Neural crest cell (in vitro differentiated cells): ENCODE data around the gene ASCL3. TPM values are rescaled to one million over a fixed set of nuclear protein-coding genes. Genes with fewer than 3 reads are reported as not detected.
"Not testable (repeated sequence)": the region's sequence is repeated elsewhere in the genome, so short reads cannot be mapped to it uniquely, and the experiment has no call there.

Source experiments
- DNase-seq: peaks from one replicate; pipeline ENCODE4 v3.0.0; 2021; ENCODE audit warnings: low read depth, mixed read lengths, low spot score
- H3K27ac Mint-ChIP-seq: one replicate; pipeline ENCODE4 v1.8.0; 2021; ENCODE audit warnings: mild to moderate bottlenecking, mixed read lengths; ENCODE audit not compliant: unreplicated experiment
- H3K27me3 Mint-ChIP-seq: 2 replicates; pipeline ENCODE4 v1.8.0; 2021; ENCODE audit warnings: low read depth, mild to moderate bottlenecking, mixed read lengths
- H3K36me3 Mint-ChIP-seq: 2 replicates; pipeline ENCODE4 v1.8.0; 2021; ENCODE audit warnings: low read depth, mild to moderate bottlenecking, mixed read lengths
- H3K4me1 Mint-ChIP-seq: 2 replicates; pipeline ENCODE4 v1.8.0; 2021; ENCODE audit warnings: mixed read lengths
- H3K4me3 Mint-ChIP-seq: one replicate; pipeline ENCODE4 v1.8.0; 2021; ENCODE audit warnings: mild to moderate bottlenecking, mixed read lengths
- H3K9me3 Mint-ChIP-seq: 2 replicates; pipeline ENCODE4 v1.8.0; 2021; ENCODE audit warnings: mixed read lengths
- long read RNA-seq: library from polyadenylated mRNA; unstranded; transcript quantifications from one replicate; pipeline ENCODE4 v2.0.0, GENCODE V29; 2020
- total RNA-seq: library from RNA; stranded (reverse); gene quantifications from 2 replicates; pipeline ENCODE4 v1.2.1, GENCODE V29; 2021
- TF ChIP-seq, protein P1 (sequence below): fragments of 200-600 bp; sonication (generic); conservative IDR thresholded peaks from 2 replicates; pipeline ENCODE4 v1.5.0; 2021; ENCODE audit warnings: antibody characterized with exemption, mild to moderate bottlenecking

The ASCL3 gene, protein sequence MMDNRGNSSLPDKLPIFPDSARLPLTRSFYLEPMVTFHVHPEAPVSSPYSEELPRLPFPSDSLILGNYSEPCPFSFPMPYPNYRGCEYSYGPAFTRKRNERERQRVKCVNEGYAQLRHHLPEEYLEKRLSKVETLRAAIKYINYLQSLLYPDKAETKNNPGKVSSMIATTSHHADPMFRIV
- not detected in 2 replicates for total RNA-seq
- long read RNA-seq: 0 reads

DNA sequence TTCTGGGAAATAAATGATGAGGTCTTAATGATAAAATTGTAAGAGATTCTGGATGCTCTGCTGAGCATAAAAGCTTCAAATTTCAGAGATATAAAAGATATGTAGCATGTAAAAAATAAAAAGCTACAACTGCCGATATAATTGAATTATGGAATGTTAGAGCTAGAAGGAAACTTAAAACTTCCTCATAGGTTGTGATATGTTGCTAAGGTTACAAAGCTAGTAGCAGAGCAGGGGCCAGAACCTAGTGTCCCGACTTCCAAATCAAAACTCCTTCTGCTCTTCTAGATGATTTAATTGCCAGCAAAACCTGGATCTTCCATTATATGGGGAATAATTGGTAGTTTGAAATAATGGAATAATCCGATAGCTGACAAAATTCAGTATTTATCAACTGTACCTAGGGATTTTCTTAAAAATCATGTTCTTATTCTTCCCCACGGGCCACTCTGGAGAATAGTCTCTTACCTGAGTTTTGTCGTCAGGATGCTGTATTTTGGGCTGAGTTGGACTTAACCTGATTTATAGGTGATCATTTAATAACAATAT is at the start of gene ASCL3:
Gene ASCL3, minus strand, starts transcription at position 499 of the 549 bp plus-strand sequence. CDS start 4,855 bp downstream, outside the sequence.
- Mint-ChIP-seq H3K27me3 (no peaks in the 10 kb centered on the region), H3K9me3 (no peaks in the 10 kb centered on the region), H3K4me3 (no peak within 1 kb of the TSS)

DNA sequence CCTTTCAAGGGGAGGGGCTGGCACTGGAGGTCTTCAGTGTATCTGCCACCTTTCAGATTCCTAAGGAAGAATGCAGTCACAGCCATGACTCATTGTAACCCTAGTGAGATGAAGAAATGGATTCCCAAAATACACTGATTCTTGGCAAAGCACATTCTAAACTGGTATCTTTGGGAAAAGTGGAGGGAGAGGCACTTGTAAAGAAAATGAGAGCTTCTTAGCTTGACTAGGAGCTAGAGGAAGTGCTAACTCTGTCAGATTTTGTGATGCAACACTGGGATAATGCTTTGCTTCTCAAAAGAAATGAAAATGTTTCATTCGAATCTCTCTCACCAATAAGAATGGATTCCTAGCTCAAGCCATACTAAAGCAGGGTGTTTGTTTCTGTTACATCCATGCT is 46.6 kb upstream of the ASCL3 start:
- Mint-ChIP-seq H3K4me3 (no peak overlapping the region), H3K27ac (no peak overlapping the region), H3K9me3 (no peaks in the 10 kb centered on the region), H3K4me1 (peaks cover 4% of the 10 kb centered on the region), H3K27me3 (peaks cover 3% of the 10 kb centered on the region), H3K36me3 (no peaks in the 10 kb centered on the region)
- TF ChIP-seq, protein P1, sequence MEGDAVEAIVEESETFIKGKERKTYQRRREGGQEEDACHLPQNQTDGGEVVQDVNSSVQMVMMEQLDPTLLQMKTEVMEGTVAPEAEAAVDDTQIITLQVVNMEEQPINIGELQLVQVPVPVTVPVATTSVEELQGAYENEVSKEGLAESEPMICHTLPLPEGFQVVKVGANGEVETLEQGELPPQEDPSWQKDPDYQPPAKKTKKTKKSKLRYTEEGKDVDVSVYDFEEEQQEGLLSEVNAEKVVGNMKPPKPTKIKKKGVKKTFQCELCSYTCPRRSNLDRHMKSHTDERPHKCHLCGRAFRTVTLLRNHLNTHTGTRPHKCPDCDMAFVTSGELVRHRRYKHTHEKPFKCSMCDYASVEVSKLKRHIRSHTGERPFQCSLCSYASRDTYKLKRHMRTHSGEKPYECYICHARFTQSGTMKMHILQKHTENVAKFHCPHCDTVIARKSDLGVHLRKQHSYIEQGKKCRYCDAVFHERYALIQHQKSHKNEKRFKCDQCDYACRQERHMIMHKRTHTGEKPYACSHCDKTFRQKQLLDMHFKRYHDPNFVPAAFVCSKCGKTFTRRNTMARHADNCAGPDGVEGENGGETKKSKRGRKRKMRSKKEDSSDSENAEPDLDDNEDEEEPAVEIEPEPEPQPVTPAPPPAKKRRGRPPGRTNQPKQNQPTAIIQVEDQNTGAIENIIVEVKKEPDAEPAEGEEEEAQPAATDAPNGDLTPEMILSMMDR: no peak
- DNase-seq: no peak

More for the DNA sequence above, at the start of gene ASCL3:
- no peak for DNase-seq
- TF ChIP-seq, protein P1: no peak
- Mint-ChIP-seq H3K4me1 (no peaks in the 10 kb centered on the region), H3K27ac (no peak within 1 kb of the TSS), H3K36me3 (no peaks in the 10 kb centered on the region)

DNA sequence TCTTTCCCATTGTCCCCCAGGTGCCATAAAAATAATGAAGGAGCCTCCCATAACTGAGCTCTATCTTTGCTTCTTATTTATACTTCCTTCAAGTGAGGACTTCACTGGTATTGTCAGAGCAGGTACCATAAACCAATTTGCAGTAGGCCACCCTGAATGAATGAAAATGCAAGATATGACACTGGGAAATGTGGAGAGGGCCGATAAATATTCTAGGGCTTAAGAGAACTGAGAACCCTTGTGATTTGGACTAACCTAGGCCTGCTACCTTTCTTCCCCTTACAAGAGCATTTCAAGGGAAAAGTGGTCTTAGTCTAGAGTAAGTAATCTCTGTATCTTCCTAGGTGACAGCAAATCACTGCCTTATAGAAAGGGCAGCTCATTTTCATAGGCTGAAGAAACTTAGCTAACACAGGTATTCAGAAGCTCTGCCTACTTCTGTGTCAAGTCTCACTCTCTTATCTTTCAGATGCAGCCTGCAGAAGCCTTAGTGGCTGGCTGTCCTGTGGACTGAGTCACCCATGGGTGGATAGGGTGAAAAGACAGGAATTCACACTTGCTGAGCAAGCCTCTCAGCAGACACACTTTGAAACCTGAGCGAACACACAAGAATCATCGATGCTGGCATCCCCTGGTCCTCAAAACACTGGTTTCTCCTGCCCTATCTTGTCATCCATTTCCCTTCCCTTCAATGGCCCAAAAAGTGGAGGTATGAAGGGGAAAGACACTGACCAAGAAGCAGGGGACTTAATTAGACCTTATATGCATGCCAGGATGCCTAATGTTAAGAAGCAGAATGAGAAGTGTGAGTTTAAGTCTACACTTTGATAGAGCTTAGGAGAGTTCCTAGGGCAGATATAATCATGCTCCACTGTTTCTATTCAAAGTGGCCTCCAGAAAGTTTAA is 45.8 kb upstream of the ASCL3 start:
- H3K36me3 Mint-ChIP-seq: no peaks in the 10 kb centered on the region
- H3K4me1 Mint-ChIP-seq: no peaks in the 10 kb centered on the region
- no peak overlapping the region for H3K4me3 Mint-ChIP-seq
- no peaks in the 10 kb centered on the region for H3K9me3 Mint-ChIP-seq
- TF ChIP-seq, protein P1: no peak
- DNase-seq: no peak
- H3K27me3 Mint-ChIP-seq: peaks cover 3% of the 10 kb centered on the region
- H3K27ac Mint-ChIP-seq: no peak overlapping the region

DNA sequence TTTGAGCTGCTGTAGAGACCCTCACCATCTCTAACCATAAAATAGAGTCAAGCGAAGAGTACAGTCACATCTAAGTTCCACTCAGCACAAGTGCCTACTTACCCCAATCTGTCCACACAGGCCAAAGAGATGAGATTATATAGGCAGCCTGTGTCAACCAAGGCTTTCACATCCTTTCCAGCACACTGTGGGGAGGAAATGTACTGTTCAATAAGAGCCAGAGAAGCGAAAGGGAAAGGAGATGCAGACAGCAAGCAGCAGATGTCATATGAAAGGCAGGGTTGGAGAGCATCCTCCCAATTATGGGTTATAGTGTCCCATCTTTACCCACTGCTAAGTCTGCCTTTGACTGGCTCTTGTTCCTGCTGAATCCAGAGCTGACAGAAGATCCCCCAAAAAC is 44.6 kb upstream of the ASCL3 start:
- no peak overlapping the region for H3K4me3 Mint-ChIP-seq
- peaks cover 3% of the 10 kb centered on the region for H3K27me3 Mint-ChIP-seq
- H3K9me3 Mint-ChIP-seq: no peaks in the 10 kb centered on the region
- no peaks in the 10 kb centered on the region for H3K36me3 Mint-ChIP-seq
- no peaks in the 10 kb centered on the region for H3K4me1 Mint-ChIP-seq
- DNase-seq: no peak
- TF ChIP-seq, protein P1: no peak
- H3K27ac Mint-ChIP-seq: no peak overlapping the region

DNA sequence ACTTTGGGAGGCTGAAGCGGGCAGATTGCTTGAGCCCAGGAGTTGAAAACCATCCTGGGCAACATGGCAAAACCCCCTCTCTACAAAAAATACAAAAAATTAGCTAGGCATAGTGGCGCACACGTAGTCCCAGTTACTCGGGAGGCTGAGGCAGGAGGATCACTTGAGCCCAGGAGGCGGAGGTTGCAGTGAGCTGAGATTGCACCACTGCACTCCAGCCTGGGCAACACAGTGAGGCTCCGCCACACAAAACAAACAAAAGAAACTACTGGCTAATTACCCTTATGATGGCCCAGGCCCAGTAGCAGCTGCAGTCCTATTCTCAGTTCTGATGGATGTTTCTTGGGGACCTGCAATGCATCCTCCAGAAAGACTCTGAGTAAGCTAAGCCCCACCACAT is 44.0 kb upstream of the ASCL3 start:
- H3K9me3 Mint-ChIP-seq, H3K36me3 Mint-ChIP-seq, H3K27ac Mint-ChIP-seq, H3K4me3 Mint-ChIP-seq, DNase-seq, H3K4me1 Mint-ChIP-seq, H3K27me3 Mint-ChIP-seq: not testable (repeated sequence)

DNA sequence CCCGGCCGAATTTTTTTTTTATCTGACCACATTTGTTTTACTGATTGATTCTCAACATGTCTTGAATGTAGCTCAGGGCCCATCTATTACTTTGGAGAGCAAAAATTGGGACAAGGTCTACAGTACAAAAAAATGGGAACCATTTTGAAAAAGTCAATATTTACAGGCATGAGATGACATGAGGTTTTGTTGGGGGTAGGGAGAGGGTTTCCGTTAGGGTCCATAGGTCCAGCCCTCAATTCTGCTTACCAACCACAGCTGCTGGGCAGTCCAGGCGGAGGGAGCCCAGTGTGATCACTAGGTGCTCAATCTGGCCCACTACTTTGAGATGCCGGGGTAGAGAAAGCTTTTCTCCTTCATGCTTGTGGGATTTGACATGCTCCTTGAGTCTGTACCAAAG is 42.6 kb upstream of the ASCL3 start:
- Mint-ChIP-seq H3K4me3 (no peak overlapping the region), H3K4me1 (no peaks in the 10 kb centered on the region), H3K27ac (no peak overlapping the region), H3K27me3 (peaks cover 3% of the 10 kb centered on the region), H3K36me3 (no peaks in the 10 kb centered on the region), H3K9me3 (no peaks in the 10 kb centered on the region)
- TF ChIP-seq, protein P1: no peak
- no peak for DNase-seq
